A204.1 (cell line): ENCODE results near the gene SLC7A1.
"Not testable (repeated sequence)": the region's sequence is repeated elsewhere in the genome, so short reads cannot be mapped to it uniquely, and the experiment has no call there.

Source experiments
- FAIRE-seq: peaks from 2 replicates; lab custom pipeline; 2012; peaks lifted over from hg19 to GRCh38; lab: Jason Lieb, UNC

Gene SLC7A1

DNA sequence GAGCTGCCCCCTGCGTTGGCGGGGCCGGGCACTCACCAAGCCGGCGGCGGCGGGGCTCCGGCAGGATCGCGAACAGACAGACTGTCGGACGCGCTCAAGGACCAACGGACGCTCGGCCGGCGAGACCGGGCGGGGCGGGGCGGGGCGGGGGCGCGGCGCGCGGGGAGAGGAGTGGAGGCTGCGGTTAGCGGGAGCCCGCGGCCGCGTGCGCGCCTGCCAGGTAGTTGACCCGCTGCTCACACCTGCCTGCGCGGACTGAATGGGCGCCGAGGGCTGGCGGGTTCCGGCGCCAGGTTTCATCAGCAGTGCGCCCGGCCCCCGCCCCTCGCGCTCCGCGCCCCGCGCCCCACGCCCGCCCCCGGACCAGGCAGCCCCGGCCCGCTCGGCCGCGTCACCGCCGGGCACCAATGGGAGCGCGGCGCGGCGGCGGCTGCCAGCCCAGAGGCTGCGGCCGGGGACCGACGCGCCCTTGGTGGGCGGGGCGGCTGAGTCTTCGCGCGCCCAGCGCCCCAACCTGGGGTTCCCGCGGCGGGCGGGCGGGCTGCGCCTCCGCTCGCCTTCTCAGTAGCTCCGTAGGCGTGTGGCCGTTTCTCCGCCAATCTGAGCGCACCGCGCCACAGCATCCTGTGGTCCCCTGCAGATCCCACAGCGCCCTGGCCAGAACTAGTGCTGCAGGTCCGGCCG lies at the start of gene SLC7A1:
Gene SLC7A1, minus strand, starts transcription at position 309 of the 684 bp plus-strand sequence. CDS start 59,500 bp downstream, outside the sequence.
- no peak for FAIRE-seq

- no peak for FAIRE-seq
Observed at GRCh38 chr13:29640665-29641064, 45.2 kb upstream of the SLC7A1 start.

GRCh38 chr13:29636831-29637230 lies 41.3 kb upstream of the SLC7A1 start:
- not testable (repeated sequence) for FAIRE-seq

- no peak for FAIRE-seq
Observed at GRCh38 chr13:29624997-29625396, 29.5 kb upstream of the SLC7A1 start.

DNA sequence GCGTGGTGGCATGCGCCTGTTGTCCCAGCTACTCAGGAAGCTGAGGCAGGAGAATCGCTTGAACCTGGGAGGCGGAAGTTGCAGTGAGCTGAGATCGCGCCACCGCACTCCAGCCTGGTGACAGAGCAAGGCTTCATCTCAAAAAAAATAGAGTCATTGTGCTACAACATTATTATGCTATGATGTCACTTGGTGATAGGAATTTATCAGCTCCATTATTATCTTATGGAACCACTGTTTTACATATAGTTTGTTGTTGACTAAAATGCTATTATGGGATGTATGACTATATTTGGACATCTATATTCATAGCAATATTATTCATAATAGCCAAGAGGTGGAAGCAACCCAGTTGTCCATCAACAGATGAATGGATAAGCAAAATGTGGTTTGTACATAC lies 26.4 kb upstream of the SLC7A1 start:
- no peak for FAIRE-seq

GRCh38 chr13:29621051-29621800 lies 25.7 kb upstream of the SLC7A1 start:
- no peak for FAIRE-seq

- FAIRE-seq, result no peak
Observed at GRCh38 chr13:29619995-29620394, 24.5 kb upstream of the SLC7A1 start.

DNA sequence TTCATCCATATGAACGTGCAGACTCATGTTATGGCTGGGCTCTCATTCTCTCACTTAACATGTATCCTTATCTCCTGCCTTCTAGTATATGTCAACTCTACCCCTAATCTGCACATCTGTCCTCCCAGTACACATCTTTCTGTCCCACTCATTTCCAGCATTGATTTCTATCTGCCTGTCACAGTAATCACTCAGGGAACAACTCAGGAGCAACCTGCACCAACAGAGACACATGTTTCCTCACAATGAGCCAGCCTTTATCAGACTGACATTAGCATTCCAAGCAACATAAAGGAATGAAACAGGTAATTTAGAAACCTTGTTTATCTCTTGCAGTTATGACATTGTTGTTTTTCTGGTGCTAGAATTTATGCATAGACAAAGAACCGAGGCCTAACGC lies 17.6 kb upstream of the SLC7A1 start:
- no peak for FAIRE-seq

- FAIRE-seq, result no peak
Observed at GRCh38 chr13:29607465-29607864, 12.0 kb upstream of the SLC7A1 start.

DNA sequence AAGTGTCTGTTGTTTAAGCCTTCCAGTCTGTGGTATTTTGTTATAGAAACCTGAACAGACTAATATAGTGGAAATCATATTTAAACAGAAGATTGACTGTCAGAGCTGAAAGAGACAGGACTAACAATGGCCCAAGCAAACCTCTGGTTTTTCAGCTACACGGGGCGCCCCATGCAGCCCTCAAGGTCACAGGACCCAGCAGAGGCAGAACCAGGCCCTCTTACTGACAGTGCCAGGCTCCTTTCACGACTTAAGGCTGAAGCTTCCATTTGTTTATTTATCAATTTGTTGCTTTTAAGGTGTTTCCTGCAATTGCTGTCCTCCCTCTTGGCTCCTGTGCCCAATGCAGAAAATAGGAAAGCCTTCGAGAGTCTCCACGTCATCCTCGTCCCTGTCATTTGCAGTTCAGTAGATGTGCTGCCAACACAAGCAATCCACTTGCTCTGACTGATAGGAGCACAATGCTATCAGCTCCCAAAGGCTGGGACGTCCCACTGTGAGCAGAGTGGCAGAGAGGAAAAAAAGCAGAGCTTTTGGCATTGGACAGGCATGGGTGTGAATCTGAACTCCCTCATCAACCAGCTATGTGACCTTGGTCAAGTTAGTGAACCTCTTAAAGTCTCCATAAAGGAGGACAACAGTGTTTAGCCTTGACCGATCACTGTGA lies 10.5 kb upstream of the SLC7A1 start:
- no peak for FAIRE-seq

DNA sequence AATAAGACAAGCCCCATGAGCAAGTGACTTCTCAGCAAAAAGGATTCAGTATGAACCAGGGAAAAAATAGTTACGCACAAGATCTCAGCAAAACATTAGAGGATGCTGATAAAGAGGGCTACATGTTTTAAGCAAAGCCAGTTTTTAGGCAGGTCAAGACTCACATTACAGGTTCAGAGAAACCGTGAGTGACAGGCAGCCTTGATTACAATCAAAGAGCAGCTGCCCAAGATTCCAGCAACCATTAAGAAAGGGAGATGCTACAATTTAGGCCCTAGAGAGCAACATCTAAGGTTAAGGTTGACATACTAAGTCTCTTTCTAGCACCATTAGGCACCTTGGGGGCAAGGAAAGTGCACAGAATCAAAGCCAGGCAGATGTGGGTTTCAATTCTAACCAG lies 2.8 kb upstream of the SLC7A1 start:
- no peak for FAIRE-seq

- no peak for FAIRE-seq
Observed at GRCh38 chr13:29597706-29598105, 2.2 kb upstream of the SLC7A1 start.

- no peak for FAIRE-seq
Observed at GRCh38 chr13:29597246-29597645, 1.8 kb upstream of the SLC7A1 start.

DNA sequence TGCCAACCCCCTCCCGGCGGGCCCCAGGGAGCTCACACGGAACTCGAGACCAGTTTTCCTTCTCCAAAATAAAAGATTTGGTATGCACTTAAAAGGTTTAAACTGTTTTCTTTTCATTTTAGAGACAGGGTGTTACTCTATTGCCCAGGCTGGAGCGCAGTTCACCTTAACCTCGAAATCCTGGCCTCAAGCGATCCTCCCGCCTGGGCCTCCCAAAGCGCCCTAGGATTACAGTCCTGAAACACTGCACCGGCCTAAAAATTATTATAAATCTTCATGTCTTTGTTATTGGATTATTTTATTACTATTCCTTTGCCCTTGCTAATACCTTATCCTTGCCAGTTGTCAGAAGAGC lies 553 bp upstream of the SLC7A1 start:
- FAIRE-seq, result no peak

GRCh38 chr13:29594710-29595379 lies 643 bp downstream of the SLC7A1 start:
- no peak for FAIRE-seq

DNA sequence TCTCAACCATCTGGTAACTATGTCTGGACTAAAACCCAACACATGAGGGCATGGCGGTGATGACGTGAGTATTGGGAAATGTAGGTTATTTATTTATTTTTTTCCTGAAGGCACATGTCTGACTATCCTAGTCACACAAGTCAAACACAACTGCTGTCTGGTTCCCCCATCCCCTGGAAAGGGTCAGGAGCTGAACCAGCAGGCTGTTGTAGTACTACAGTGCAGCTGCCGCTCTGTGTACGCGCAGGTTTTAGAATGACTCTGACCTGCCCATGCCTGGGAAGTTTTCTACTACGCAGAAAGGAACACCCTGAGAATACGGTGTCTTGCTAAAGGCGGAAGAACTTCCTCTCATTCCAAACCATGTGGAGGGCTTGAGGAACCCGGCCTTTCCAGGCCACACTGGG lies 1.2 kb downstream of the SLC7A1 start:
- FAIRE-seq, result no peak

DNA sequence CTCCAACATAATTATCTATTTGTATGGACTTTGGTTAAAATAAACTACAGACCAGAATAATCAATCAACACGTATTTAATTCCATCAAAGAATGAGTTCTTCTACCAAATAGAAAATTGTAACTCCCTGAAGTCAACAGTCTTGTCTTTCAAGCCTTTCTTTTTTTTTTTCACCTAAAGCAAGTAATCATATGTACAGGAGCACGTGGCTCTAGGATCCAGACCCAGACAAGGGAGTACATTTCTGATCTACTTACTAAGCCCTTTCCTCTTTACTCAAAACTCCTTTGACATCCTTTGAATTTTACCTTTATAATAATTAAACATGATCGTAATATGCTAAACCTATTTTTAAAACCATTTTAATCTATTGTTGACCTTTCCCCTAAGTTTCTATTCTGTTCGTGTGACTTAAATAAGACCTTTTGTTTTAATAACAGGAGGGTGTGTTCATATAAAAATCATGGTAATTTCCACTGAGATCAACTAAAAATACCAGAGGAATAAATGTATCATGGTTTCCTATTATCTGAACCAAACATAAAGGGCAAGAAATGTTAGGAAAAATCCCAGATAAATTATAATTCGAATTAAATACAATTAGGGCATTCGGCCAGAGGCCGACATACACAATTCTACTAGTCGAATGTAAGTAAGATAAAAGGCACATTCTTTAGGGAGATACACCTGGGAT lies 1.7 kb downstream of the SLC7A1 start:
- no peak for FAIRE-seq

GRCh38 chr13:29591310-29591709 lies 4.2 kb downstream of the SLC7A1 start:
- no peak for FAIRE-seq

- FAIRE-seq, result no peak
Observed at GRCh38 chr13:29589967-29590366, 5.5 kb downstream of the SLC7A1 start.

GRCh38 chr13:29589234-29589633 lies 6.3 kb downstream of the SLC7A1 start:
- no peak for FAIRE-seq

DNA sequence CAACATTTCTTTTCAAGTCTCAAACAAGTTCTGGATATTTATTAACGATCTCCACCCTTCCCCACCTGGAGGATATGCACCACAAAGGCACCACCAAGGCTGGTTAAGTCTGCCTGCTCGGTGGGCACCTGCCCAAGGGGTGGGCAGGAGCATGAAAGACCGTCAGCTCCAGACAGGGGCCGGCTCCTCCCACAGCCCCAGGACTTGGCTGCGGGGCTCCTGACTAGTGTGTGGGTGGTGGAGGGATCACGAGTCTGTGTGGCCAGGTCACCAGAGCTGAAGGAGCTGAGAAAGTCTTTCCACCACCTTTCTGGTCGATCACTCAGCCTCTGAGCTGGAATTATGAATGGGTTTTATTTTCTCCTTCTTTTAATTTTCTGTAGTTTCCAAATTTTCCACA lies 7.8 kb downstream of the SLC7A1 start:
- FAIRE-seq, result no peak

DNA sequence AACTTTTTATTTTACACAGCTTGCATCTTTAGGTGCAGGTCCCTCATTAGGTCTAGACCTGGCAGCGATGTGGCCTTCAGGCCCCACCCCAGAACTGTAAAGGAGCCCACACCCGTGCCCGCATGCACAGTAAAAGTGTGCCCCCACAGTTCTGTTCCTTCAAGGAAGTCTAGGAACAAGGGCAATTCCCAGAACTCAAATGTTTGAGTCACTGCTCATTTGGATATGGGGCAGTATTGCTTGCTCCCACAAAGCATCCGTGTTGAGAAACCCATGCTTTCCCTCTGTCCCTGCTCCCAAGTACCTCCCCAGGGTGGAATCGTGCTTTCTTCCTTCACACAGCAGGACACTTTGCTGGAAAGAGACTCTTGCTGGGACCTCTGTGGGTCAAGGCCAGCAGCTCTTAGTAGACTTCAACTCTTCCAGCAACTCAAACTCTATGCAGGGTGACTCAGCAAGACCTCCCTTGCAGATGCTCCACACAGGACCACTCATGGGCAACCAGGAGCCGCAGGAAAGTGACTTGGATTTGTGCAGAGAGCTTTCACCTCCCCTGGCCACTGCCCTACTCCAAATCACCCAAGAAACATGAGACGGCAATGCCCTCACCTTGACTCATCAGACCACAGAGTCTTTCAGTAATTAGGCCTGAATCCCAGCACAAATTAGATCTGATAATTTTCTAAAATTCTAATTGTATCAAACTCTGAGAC lies 12.3 kb downstream of the SLC7A1 start:
- FAIRE-seq, result no peak
